H1 (cell line): ENCODE data around the gene HDDC3.

Source experiments
- CBX5 ChIP-seq: fragments of 300-800, 300-1000 bp; sonication (generic); IDR thresholded peaks from 2 replicates; pipeline ENCODE4 v1.7.1; 2016; ENCODE audit warnings: antibody characterized with exemption, low read length, low read depth
- CTCF ChIP-seq, 3 experiments: IDR thresholded peaks; 1 replicate in 2 of 3; 2 replicates in 1 of 3; pipeline versions ENCODE4 v1.5.1 to v1.6.1; 2011; ENCODE audit warnings: low read length in 3 of 3, mild to moderate bottlenecking in 3 of 3, inconsistent platforms in 2 of 3, low read depth in 1 of 3, moderate library complexity in 1 of 3; ENCODE audit not compliant: insufficient read depth in 1 of 3; ENCODE audit errors: control extremely low read depth in 1 of 3
- EZH2 ChIP-seq: fragments of 200-600 bp; sonication (generic); IDR thresholded peaks from 2 replicates; pipeline ENCODE4 v1.7.1; 2012; ENCODE audit warnings: low read depth, mild to moderate bottlenecking, moderate library complexity, low read length, inconsistent platforms; ENCODE audit not compliant: severe bottlenecking
- HDAC2 ChIP-seq, 2 experiments: fragments of 300-600 bp in 1 of 2; sonication (generic) in 1 of 2; IDR thresholded peaks; 2 replicates each; pipeline ENCODE4 v1.6.1; 2011 to 2012; ENCODE audit warnings: low read depth in 2 of 2, low read length in 2 of 2, mild to moderate bottlenecking in 2 of 2, moderate library complexity in 2 of 2, borderline replicate concordance in 1 of 2, inconsistent platforms in 1 of 2
- MAX ChIP-seq: IDR thresholded peaks from 2 replicates; pipeline ENCODE4 v1.6.1; 2012; ENCODE audit warnings: inconsistent platforms
- POLR2A ChIP-seq, 2 experiments: IDR thresholded peaks; 1 replicate in 1 of 2; 2 replicates in 1 of 2; pipeline ENCODE4 v1.6.1; 2011; ENCODE audit warnings: low read depth in 2 of 2, low read length in 2 of 2, mild to moderate bottlenecking in 2 of 2; ENCODE audit errors: control extremely low read depth in 1 of 2
- POLR2AphosphoS5 ChIP-seq: IDR thresholded peaks from 2 replicates; pipeline ENCODE4 v1.6.1; 2011; ENCODE audit warnings: low read depth, low read length
- POU5F1 ChIP-seq: IDR thresholded peaks from 2 replicates; pipeline ENCODE4 v1.6.1; 2011; ENCODE audit warnings: low read depth, mild to moderate bottlenecking, low read length, moderate library complexity
- RBBP5 ChIP-seq: IDR thresholded peaks from 2 replicates; pipeline ENCODE4 v1.7.1; 2012; ENCODE audit warnings: low read depth, mild to moderate bottlenecking, inconsistent platforms, low read length, moderate library complexity, borderline replicate concordance
- RFX5 ChIP-seq: IDR thresholded peaks from 2 replicates; pipeline ENCODE4 v1.6.1; 2011; ENCODE audit warnings: low read depth, low read length, improper control_type of control experiment, borderline replicate concordance
- SAP30 ChIP-seq: fragments of 300-600 bp; sonication (generic); IDR thresholded peaks from 2 replicates; pipeline ENCODE4 v1.7.1; 2012; ENCODE audit warnings: low read length, moderate library complexity, mild to moderate bottlenecking, inconsistent platforms; ENCODE audit not compliant: insufficient read depth, insufficient replicate concordance

- TF ChIP-seq POLR2A (IDR thresholded peaks at IDR 0.05; ENCODE audit: control extremely low read depth in 1 of 2, low read depth in 2 of 2, low read length in 2 of 2) (peak in 1 of 2 experiments; percentile 62; a peak in 2 of 3 replicates), CTCF (IDR thresholded peaks at IDR 0.05; ENCODE audit: control extremely low read depth in 1 of 3, insufficient read depth in 1 of 3, low read depth in 1 of 3, low read length in 3 of 3) (no peak), POLR2AphosphoS5 (peak; percentile 6), HDAC2 (IDR thresholded peaks at IDR 0.05; ENCODE audit: borderline replicate concordance in 1 of 2, low read depth in 2 of 2, low read length in 2 of 2) (0 out of 4 replicates have a peak, but pooled peaks of 1 of the 2 experiments have one; percentile 3), POU5F1 (no peak), RBBP5 (0 out of 2 replicates have a peak, but pooled peaks have one; percentile 34), EZH2 (no peak), RFX5 (no peak), CBX5 (no peak), MAX (peak; percentile 89), SAP30 (no peak)
Measured at GRCh38 chr15:90957031-90957790, 24.9 kb upstream of the HDDC3 start.
